ENCODE data around the gene C12orf57. TPM values are rescaled to one million over a fixed set of nuclear protein-coding genes. Genes with fewer than 3 reads are reported as not detected.
A peak's percentile ranks its signal among the peaks of the same experiment; 100 is the strongest.

C12orf57 gene
- total and polyA plus RNA-seq, 2 of the 8 experiments (the other 6 are each of a cell fraction or from before 2014, with no cell fraction given) = 174 to 993 TPM

GRCh38 chr12:6944381-6945186, 762 bp downstream of the C12orf57 start (continued):
- TF ChIP-seq POLR2A (IDR thresholded peaks at IDR 0.05; ENCODE audit: control extremely low read depth in 1 of 2, low read depth in 2 of 2, low read length in 2 of 2) = no peak
- TF ChIP-seq SIX5 (IDR thresholded peaks at IDR 0.05; ENCODE audit: low read depth, low read length) = no peak
- no peak for TF ChIP-seq SRF (IDR thresholded peaks at IDR 0.05; ENCODE audit: low read depth, low read length)
- peak; percentile 42 for TF ChIP-seq JUND (IDR thresholded peaks at IDR 0.05; ENCODE audit: low read length)
- peak; percentile 59; the same call in 1 of the 2 replicates for TF ChIP-seq POLR2AphosphoS5 (IDR thresholded peaks at IDR 0.05; ENCODE audit: low read depth, low read length)
- no peak for TF ChIP-seq CHD2 (IDR thresholded peaks at IDR 0.05; ENCODE audit: low read length)
- TF ChIP-seq, protein P1, sequence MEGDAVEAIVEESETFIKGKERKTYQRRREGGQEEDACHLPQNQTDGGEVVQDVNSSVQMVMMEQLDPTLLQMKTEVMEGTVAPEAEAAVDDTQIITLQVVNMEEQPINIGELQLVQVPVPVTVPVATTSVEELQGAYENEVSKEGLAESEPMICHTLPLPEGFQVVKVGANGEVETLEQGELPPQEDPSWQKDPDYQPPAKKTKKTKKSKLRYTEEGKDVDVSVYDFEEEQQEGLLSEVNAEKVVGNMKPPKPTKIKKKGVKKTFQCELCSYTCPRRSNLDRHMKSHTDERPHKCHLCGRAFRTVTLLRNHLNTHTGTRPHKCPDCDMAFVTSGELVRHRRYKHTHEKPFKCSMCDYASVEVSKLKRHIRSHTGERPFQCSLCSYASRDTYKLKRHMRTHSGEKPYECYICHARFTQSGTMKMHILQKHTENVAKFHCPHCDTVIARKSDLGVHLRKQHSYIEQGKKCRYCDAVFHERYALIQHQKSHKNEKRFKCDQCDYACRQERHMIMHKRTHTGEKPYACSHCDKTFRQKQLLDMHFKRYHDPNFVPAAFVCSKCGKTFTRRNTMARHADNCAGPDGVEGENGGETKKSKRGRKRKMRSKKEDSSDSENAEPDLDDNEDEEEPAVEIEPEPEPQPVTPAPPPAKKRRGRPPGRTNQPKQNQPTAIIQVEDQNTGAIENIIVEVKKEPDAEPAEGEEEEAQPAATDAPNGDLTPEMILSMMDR (IDR thresholded peaks at IDR 0.05; ENCODE audit: control extremely low read depth in 1 of 3, insufficient read depth in 1 of 3, low read depth in 1 of 3, low read length in 3 of 3) = peak in 2 of 3 experiments; percentile 91 to 98; a peak in 3 of 4 replicates
- TF ChIP-seq POU5F1 (IDR thresholded peaks at IDR 0.05; ENCODE audit: low read depth, low read length) = no peak
- no peak for TF ChIP-seq CHD1 (IDR thresholded peaks at IDR 0.05; ENCODE audit: low read depth, low read length)
- no peak for TF ChIP-seq CBX5 (IDR thresholded peaks at IDR 0.05; ENCODE audit: low read depth, low read length)
- TF ChIP-seq EGR1 (IDR thresholded peaks at IDR 0.05; ENCODE audit: borderline replicate concordance, low read depth, low read length) = peak; percentile 46; the same call in 1 of the 2 replicates
- no peak for TF ChIP-seq JUN (IDR thresholded peaks at IDR 0.05; ENCODE audit: low read depth, low read length)
- no peak for TF ChIP-seq CTBP2 (IDR thresholded peaks at IDR 0.05; ENCODE audit: borderline replicate concordance, insufficient read depth, insufficient read length, low read length)
- TF ChIP-seq RNF2 (IDR thresholded peaks at IDR 0.05; ENCODE audit: borderline replicate concordance, low read depth, low read length, missing control alignments, poor library complexity, severe bottlenecking) = no peak
- TF ChIP-seq TAF7 (optimal IDR thresholded peaks at IDR 0.05; ENCODE audit: borderline replicate concordance, low read depth, low read length) = peak; percentile 36
- no peak for TF ChIP-seq HDAC6 (IDR thresholded peaks at IDR 0.05; ENCODE audit: low read depth, low read length)
- TF ChIP-seq BRCA1 (IDR thresholded peaks at IDR 0.05; ENCODE audit: low read depth, low read length) = no peak
- TF ChIP-seq EZH2 (IDR thresholded peaks at IDR 0.05; ENCODE audit: low read depth, low read length, severe bottlenecking) = no peak
- TF ChIP-seq RFX5 (IDR thresholded peaks at IDR 0.05; ENCODE audit: borderline replicate concordance, low read depth, low read length) = no peak
- peak; percentile 21; the same call in 1 of the 2 replicates for TF ChIP-seq RBBP5 (IDR thresholded peaks at IDR 0.05; ENCODE audit: borderline replicate concordance, low read depth, low read length)
- TF ChIP-seq FOSL1 (IDR thresholded peaks at IDR 0.05; ENCODE audit: insufficient read depth, low read depth, low read length) = no peak

Data from H1 (cell line).